B cell (primary cell): ENCODE data around the gene CAVIN1.

ENCODE experiments used
- EZH2 ChIP-seq: IDR thresholded peaks from 2 replicates; pipeline ENCODE4 v1.6.1; 2012; ENCODE audit warnings: borderline replicate concordance, low read depth, mild to moderate bottlenecking, moderate library complexity, low read length; ENCODE audit not compliant: insufficient read depth, poor library complexity, severe bottlenecking
- TF ChIP-seq, protein P1 (sequence below): fragments of 200-600 bp; IDR thresholded peaks from one replicate; pipeline ENCODE4 v1.8.0; 2022; ENCODE audit warnings: antibody characterized with exemption, mild to moderate bottlenecking

DNA sequence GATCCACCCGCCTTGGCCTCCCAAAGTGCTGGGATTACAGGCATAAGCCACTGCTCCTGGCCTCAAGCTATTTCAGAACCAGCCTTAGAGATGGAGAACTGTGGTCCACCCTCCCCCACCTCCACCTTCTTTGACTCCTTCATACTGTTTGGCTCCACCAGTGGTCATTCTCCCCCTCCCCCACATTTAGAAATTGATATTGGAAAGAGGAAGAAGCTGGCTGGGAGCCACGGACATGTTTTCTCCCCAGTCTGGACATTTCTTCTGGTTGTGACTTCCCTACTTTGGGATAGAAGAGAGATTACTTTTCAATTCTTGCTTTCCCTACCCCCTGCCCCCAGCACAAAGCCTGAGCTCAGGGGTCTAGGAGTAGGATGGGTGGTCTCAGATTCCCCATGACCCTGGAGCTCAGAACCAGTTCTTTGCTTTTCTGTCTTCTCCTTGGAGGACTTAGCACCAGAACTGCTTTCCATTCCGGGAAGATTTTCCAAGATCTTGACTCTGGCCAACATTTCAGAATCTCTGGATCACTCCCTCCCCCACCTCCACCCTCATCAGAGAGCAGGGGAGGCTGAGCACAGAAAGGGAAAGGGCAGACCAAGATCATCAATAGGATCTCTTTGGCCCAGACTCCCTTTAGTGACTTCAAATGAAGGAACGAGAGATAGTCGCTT lies 16.3 kb downstream of the CAVIN1 start:
- TF ChIP-seq, protein P1, sequence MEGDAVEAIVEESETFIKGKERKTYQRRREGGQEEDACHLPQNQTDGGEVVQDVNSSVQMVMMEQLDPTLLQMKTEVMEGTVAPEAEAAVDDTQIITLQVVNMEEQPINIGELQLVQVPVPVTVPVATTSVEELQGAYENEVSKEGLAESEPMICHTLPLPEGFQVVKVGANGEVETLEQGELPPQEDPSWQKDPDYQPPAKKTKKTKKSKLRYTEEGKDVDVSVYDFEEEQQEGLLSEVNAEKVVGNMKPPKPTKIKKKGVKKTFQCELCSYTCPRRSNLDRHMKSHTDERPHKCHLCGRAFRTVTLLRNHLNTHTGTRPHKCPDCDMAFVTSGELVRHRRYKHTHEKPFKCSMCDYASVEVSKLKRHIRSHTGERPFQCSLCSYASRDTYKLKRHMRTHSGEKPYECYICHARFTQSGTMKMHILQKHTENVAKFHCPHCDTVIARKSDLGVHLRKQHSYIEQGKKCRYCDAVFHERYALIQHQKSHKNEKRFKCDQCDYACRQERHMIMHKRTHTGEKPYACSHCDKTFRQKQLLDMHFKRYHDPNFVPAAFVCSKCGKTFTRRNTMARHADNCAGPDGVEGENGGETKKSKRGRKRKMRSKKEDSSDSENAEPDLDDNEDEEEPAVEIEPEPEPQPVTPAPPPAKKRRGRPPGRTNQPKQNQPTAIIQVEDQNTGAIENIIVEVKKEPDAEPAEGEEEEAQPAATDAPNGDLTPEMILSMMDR: no peak
- no peak for TF ChIP-seq EZH2
